COR-L47 (cell line): Measurements from ENCODE around the gene CLASRP.
A peak's percentile ranks its signal among the peaks of the same experiment; 100 is the strongest.
"Not testable (repeated sequence)": the region's sequence is repeated elsewhere in the genome, so short reads cannot be mapped to it uniquely, and the experiment has no call there.

ENCODE experiments used
- DNase-seq: peaks from one replicate; lab custom pipeline; 2025; lab: John Stamatoyannopoulos, UW

The CLASRP gene

GRCh38 chr19:45038931-45039893, at the start of gene CLASRP:
Gene CLASRP, plus strand, starts transcription at chr19:45039045. Its CDS starts 1,168 bp downstream, at chr19:45040213.
- peak; percentile 79 for DNase-seq

GRCh38 chr19:44990459-44990858, 48.4 kb upstream of the CLASRP start:
- DNase-seq = no peak

- no peak for DNase-seq
Measured at GRCh38 chr19:44990966-44991365, 47.9 kb upstream of the CLASRP start.

- no peak for DNase-seq
Measured at GRCh38 chr19:44992336-44993163, 46.3 kb upstream of the CLASRP start.

GRCh38 chr19:44993526-44993925, 45.3 kb upstream of the CLASRP start:
- no peak for DNase-seq

- no peak for DNase-seq
Measured at GRCh38 chr19:44993926-44994537, 44.8 kb upstream of the CLASRP start.

GRCh38 chr19:44998025-44998424, 40.8 kb upstream of the CLASRP start:
- no peak for DNase-seq

- DNase-seq = not testable (repeated sequence)
Measured at GRCh38 chr19:44999131-44999925, 39.5 kb upstream of the CLASRP start.

GRCh38 chr19:45000665-45001064, 38.2 kb upstream of the CLASRP start:
- DNase-seq = not testable (repeated sequence)

- DNase-seq = peak; percentile 70
Measured at GRCh38 chr19:45001087-45001739, 37.6 kb upstream of the CLASRP start, which contains the start of gene RELB. Gene RELB, plus strand, starts transcription at chr19:45001464. Its CDS starts 116 bp downstream, at chr19:45001580.

GRCh38 chr19:45003485-45003884, 35.4 kb upstream of the CLASRP start:
- no peak for DNase-seq

- no peak for DNase-seq
Measured at GRCh38 chr19:45005787-45006186, 33.1 kb upstream of the CLASRP start.

- DNase-seq = no peak
Measured at GRCh38 chr19:45008552-45008951, 30.3 kb upstream of the CLASRP start.

- DNase-seq = no peak
Measured at GRCh38 chr19:45009625-45010255, 29.1 kb upstream of the CLASRP start.

- DNase-seq = no peak
Measured at GRCh38 chr19:45010306-45010705, 28.5 kb upstream of the CLASRP start.

- DNase-seq = no peak
Measured at GRCh38 chr19:45011959-45012358, 26.9 kb upstream of the CLASRP start.

- DNase-seq = peak; percentile 44
Measured at GRCh38 chr19:45016388-45017314, 22.2 kb upstream of the CLASRP start.

GRCh38 chr19:45019187-45019586, 19.7 kb upstream of the CLASRP start:
- DNase-seq = no peak

GRCh38 chr19:45020071-45020470, 18.8 kb upstream of the CLASRP start:
- DNase-seq = no peak
